K562 (cell line): Measurements from ENCODE around the gene SEC61G. TPM values are rescaled to one million over a fixed set of nuclear protein-coding genes. Genes with fewer than 3 reads are reported as not detected.

Experiments
- ATAC-seq: fragments of 200-7000 bp; cut with Tn5 transposase; 3 replicates; pipeline ENCODE4 v1.9.1; 2020; ENCODE audit warnings: moderate library complexity
- BruUV-seq: library from RNA; stranded (reverse); fragments of 400-500 nt; replicated peaks from 2 replicates; lab custom pipeline; 2021; lab: Mats Ljungman, UMichigan
- CTCF ChIA-PET: fragments of 300-600 bp; formaldehyde crosslinking; extraction: SDS; loops from one replicate; lab custom pipeline; 2021; ENCODE audit warnings: low intra/inter-chr PET ratio; lab: Yijun Ruan, JAX
- POLR2A ChIA-PET: fragments of 300-600, 350-650 bp; sonication (Branson Sonifier 250); formaldehyde crosslinking; extraction: SDS; loops from one replicate; lab custom pipeline; 2021; ENCODE audit warnings: antibody characterized with exemption, inconsistent platforms; lab: Yijun Ruan, JAX
- DNase-seq, 4 experiments: peaks; one replicate each; pipeline versions ENCODE4 v3.0.0 to v3.0.0-alpha.2; 2011 to 2018; ENCODE audit warnings: low spot score in 3 of 4, mixed read lengths in 3 of 4; ENCODE audit errors: extremely low read depth in 1 of 4
- FAIRE-seq: peaks from 2 replicates; lab custom pipeline; 2011; peaks lifted over from hg19 to GRCh38; lab: Jason Lieb, UNC
- H2AFZ ChIP-seq: 2 replicates; pipeline ENCODE4 v1.6.0; 2011; ENCODE audit warnings: low read depth, low read length, control low read depth, inconsistent platforms
- H3K27ac ChIP-seq: fragments of 200-600 bp; 3 replicates; pipeline ENCODE4 v1.8.0; 2011; ENCODE audit warnings: low read depth, mild to moderate bottlenecking, control low read depth, inconsistent platforms, low read length, moderate library complexity, mixed read lengths; ENCODE audit errors: extremely low read depth
- H3K27me3 ChIP-seq, 2 experiments: fragments of 300-600 bp in 1 of 2; 2 replicates in 1 of 2; 3 replicates in 1 of 2; pipeline versions ENCODE4 v1.6.0 to v1.8.0; 2011; ENCODE audit warnings: inconsistent platforms in 2 of 2, low read length in 2 of 2, mild to moderate bottlenecking in 1 of 2, mixed read lengths in 1 of 2, moderate library complexity in 1 of 2; ENCODE audit not compliant: control insufficient read depth in 2 of 2, insufficient read depth in 2 of 2
- H3K36me3 ChIP-seq: fragments of 300-600 bp; 3 replicates; pipeline ENCODE4 v1.8.0; 2011; ENCODE audit warnings: mild to moderate bottlenecking, low read length, inconsistent platforms; ENCODE audit not compliant: control insufficient read depth, insufficient read depth
- H3K4me1 ChIP-seq, 2 experiments: fragments of 200-600 bp in 1 of 2; replicated peaks in 1 of 2; 2 replicates in 1 of 2; 3 replicates in 1 of 2; pipeline versions ENCODE4 v1.5.1 to v1.8.0; 2011; ENCODE audit warnings: inconsistent platforms in 2 of 2, low read length in 2 of 2, mild to moderate bottlenecking in 1 of 2, mixed read lengths in 1 of 2, moderate library complexity in 1 of 2; ENCODE audit not compliant: control insufficient read depth in 2 of 2, insufficient read depth in 2 of 2
- H3K4me2 ChIP-seq: 2 replicates; pipeline ENCODE4 v1.6.1; 2011; ENCODE audit warnings: low read length, control low read depth, inconsistent platforms, mixed read lengths; ENCODE audit not compliant: insufficient read depth
- H3K4me3 ChIP-seq: fragments of 200-600 bp; sonication (generic), shearing (Covaris generic); 2 replicates; pipeline ENCODE4 v1.5.1; 2016; ENCODE audit warnings: control low read depth, inconsistent platforms
- H3K79me2 ChIP-seq: fragments of 200-600 bp; 3 replicates; pipeline ENCODE4 v1.8.0; 2011; ENCODE audit warnings: low read length, inconsistent platforms; ENCODE audit not compliant: control insufficient read depth, insufficient read depth
- H3K9ac ChIP-seq, 2 experiments: 2 replicates each; pipeline versions ENCODE4 v1.6.0 to v1.6.1; 2011; ENCODE audit warnings: low read depth in 2 of 2, low read length in 2 of 2, control low read depth in 1 of 2, inconsistent platforms in 1 of 2, mild to moderate bottlenecking in 1 of 2, mixed read lengths in 1 of 2; ENCODE audit not compliant: insufficient read depth in 1 of 2
- H3K9me1 ChIP-seq: one replicate; pipeline ENCODE4 v1.6.0; 2011; ENCODE audit warnings: inconsistent platforms, mild to moderate bottlenecking, low read length, moderate library complexity; ENCODE audit not compliant: control insufficient read depth, insufficient read depth
- H3K9me3 ChIP-seq: replicated peaks from 2 replicates; pipeline ENCODE4 v1.5.1; 2011; ENCODE audit warnings: low read depth, low read length, inconsistent platforms; ENCODE audit not compliant: control insufficient read depth, insufficient read depth
- H4K20me1 ChIP-seq: replicated peaks from 2 replicates; pipeline ENCODE4 v1.6.1; 2011; ENCODE audit warnings: low read length, inconsistent platforms, mixed read lengths; ENCODE audit not compliant: control insufficient read depth, insufficient read depth
- BCL6 ChIP-seq: fragments of 250-450 bp; sonication (Bioruptor Pico); IDR thresholded peaks from 2 replicates; pipeline ENCODE4 v1.4.0; 2020
- E2F1 ChIP-seq: sonication (generic); formaldehyde crosslinking; IDR thresholded peaks from 2 replicates; pipeline ENCODE4 v1.8.1; 2023; ENCODE audit warnings: mild to moderate bottlenecking, missing genetic modification reagents, moderate library complexity
- NR0B1 ChIP-seq: fragments of 450-650 bp; IDR thresholded peaks from one replicate; pipeline ENCODE4 v1.6.1; 2018; ENCODE audit warnings: mild to moderate bottlenecking, moderate library complexity; ENCODE audit not compliant: partially characterized antibody
- PHF21A ChIP-seq: fragments of 450-650 bp; IDR thresholded peaks from 2 replicates; pipeline ENCODE4 v1.6.1; 2017; ENCODE audit warnings: low read depth, borderline replicate concordance
- POLR3A ChIP-seq: IDR thresholded peaks from 2 replicates; pipeline ENCODE4 v1.6.1; 2011; ENCODE audit warnings: borderline replicate concordance, mild to moderate bottlenecking, moderate library complexity; ENCODE audit not compliant: insufficient read length, insufficient read depth; ENCODE audit errors: extremely low read depth
- SRSF7 ChIP-seq: fragments of 200-400 bp; formaldehyde crosslinking; optimal IDR thresholded peaks from 2 replicates; pipeline ENCODE3; 2017; ENCODE audit warnings: mild to moderate bottlenecking, low read depth, low read length
- ZNF655 ChIP-seq: fragments of 250-450 bp; sonication (Bioruptor Pico); IDR thresholded peaks from 2 replicates; pipeline ENCODE4 v1.5.0; 2021
- ZNF695 ChIP-seq: fragments of 450-650 bp; formaldehyde crosslinking; IDR thresholded peaks from 2 replicates; pipeline ENCODE4 v1.4.0; 2020; ENCODE audit warnings: mild to moderate bottlenecking, moderate library complexity
- WGBS: fragments of 100-300 bp; shearing (Covaris generic); methylation state at CpG from one replicate; pipeline ENCODE4 v1.1.6; 2016; ENCODE audit warnings: low coverage, mixed read lengths; ENCODE audit not compliant: insufficient coverage; ENCODE audit errors: missing lambda C conversion rate; 5-methylcytosine and 5-hydroxymethylcytosine counted together
- in situ Hi-C: fragments of 300-500 bp; cut with MboI; formaldehyde crosslinking; loops from 4 replicates; pipeline ENCODE4 v1.15.0; 2018; ENCODE audit warnings: inconsistent platforms, mixed read lengths
- intact Hi-C: fragments of 100-400 bp; cut with micrococcal nuclease; formaldehyde crosslinking; loops from 2 replicates; pipeline ENCODE4 v1.14.2; 2022
- polyA plus RNA-seq, 8 experiments: library from polyadenylated mRNA; depleted of rRNA in 4 of 8; stranded (reverse) in 5 of 8; unstranded in 3 of 8; fragments of >200 nt; fragmentation: Nextera tagmentation in 2 of 8; fragmentation: Illumina TruSeq in 1 of 8; extraction: Ambion mirVana in 2 of 8; extraction: Trizol in 1 of 8; gene quantifications; 2 replicates each; pipeline versions ENCODE4 v1.2.1 to v1.2.3, GENCODE V29; 2011 to 2014; ENCODE audit warnings: inconsistent platforms in 1 of 8, missing spikeins in 1 of 8
- total RNA-seq, 7 experiments: library from RNA; depleted of rRNA in 6 of 7; stranded (reverse); fragments of >200 nt in 6 of 7; fragmentation: Illumina TruSeq in 2 of 7; extraction: Trizol in 2 of 7; gene quantifications; 2 replicates each; pipeline versions ENCODE4 v1.2.1 to v1.2.3, GENCODE V29; 2011 to 2021; ENCODE audit warnings: low replicate concordance in 1 of 7

SEC61G gene
- total and polyA plus RNA-seq, 9 of the 15 experiments (the other 6 are each of a cell fraction or from before 2014, with no cell fraction given), result 138 to 565 (median 223) TPM

GRCh38 chr7:54719974-54720373 is 39.0 kb downstream of the SEC61G start:
- H3K4me1 ChIP-seq, result no peaks in the 10 kb centered on the region; a peak in 1 of 5 replicates
- no peak overlapping the region for H3K4me2 ChIP-seq
- no peaks in the 10 kb centered on the region for H3K9me3 ChIP-seq
- H3K4me3 ChIP-seq, result no peak overlapping the region
- WGBS, result 0% methylated on average over 4 of the region's 4 CpGs
- ATAC-seq (no peak), FAIRE-seq (no peak)
- H3K9ac ChIP-seq, result no peak overlapping the region
- no peaks in the 10 kb centered on the region for H4K20me1 ChIP-seq
- CTCF ChIA-PET, result no interaction called here
- no peak overlapping the region for H3K27ac ChIP-seq
- intact Hi-C loops, result loop anchor here (10.0 kb wide), 1 partner anchor 535 kb away; no protein-coding TSS in a partner anchor
- POLR2A ChIA-PET, result interaction anchor here (0.7 kb wide), 1 partner anchor 23 kb away, joined by 3 read pairs; no protein-coding TSS in a partner anchor
- H3K9me1 ChIP-seq, result no peaks in the 10 kb centered on the region
- TF ChIP-seq ZNF695 (CRISPR knock-in tag), result no peak
- no peak for TF ChIP-seq E2F1 (CRISPR knock-in tag)
- TF ChIP-seq POLR3A, result no peak
- TF ChIP-seq ZNF655 (CRISPR knock-in tag), result no peak
- no peak for TF ChIP-seq SRSF7
- no peak for TF ChIP-seq BCL6 (CRISPR knock-in tag)
- TF ChIP-seq PHF21A, result no peak
- no peak for TF ChIP-seq NR0B1
- TF ChIP-seq, all 486 proteins: peak for 0
- no peaks in the 10 kb centered on the region for H3K27me3 ChIP-seq
- no peaks in the 10 kb centered on the region for H3K79me2 ChIP-seq
- no peak overlapping the region for H2AFZ ChIP-seq
- H3K36me3 ChIP-seq, result no peaks in the 10 kb centered on the region
- in situ Hi-C loops, result no loop called here
- no peak for DNase-seq
- no TSS peak for BruUV-seq
